GM18951 (cell line): ENCODE data around the gene CPA2.

Experiments used
- POLR2A ChIP-seq: IDR thresholded peaks from 4 replicates; pipeline ENCODE4 v1.6.1; 2011; ENCODE audit warnings: mild to moderate bottlenecking; ENCODE audit not compliant: insufficient read length, insufficient read depth; ENCODE audit errors: extremely low read depth
- in situ Hi-C: fragments of 300-500 bp; cut with MboI; formaldehyde crosslinking; loops from one replicate; pipeline ENCODE4 v1.12.0; 2022; ENCODE audit warnings: low sequenced_read_pairs, mixed read lengths, inconsistent platforms; ENCODE audit not compliant: unreplicated experiment

CPA2 gene

GRCh38 chr7:130324306-130324943 lies 57.8 kb downstream of the CPA2 start:
- in situ Hi-C loops = no loop called here

GRCh38 chr7:130329681-130330080 lies 63.0 kb downstream of the CPA2 start:
- in situ Hi-C loops = no loop called here
- no peak for TF ChIP-seq POLR2A

More at GRCh38 chr7:130324306-130324943, 57.8 kb downstream of the CPA2 start:
- TF ChIP-seq POLR2A = no peak

DNA sequence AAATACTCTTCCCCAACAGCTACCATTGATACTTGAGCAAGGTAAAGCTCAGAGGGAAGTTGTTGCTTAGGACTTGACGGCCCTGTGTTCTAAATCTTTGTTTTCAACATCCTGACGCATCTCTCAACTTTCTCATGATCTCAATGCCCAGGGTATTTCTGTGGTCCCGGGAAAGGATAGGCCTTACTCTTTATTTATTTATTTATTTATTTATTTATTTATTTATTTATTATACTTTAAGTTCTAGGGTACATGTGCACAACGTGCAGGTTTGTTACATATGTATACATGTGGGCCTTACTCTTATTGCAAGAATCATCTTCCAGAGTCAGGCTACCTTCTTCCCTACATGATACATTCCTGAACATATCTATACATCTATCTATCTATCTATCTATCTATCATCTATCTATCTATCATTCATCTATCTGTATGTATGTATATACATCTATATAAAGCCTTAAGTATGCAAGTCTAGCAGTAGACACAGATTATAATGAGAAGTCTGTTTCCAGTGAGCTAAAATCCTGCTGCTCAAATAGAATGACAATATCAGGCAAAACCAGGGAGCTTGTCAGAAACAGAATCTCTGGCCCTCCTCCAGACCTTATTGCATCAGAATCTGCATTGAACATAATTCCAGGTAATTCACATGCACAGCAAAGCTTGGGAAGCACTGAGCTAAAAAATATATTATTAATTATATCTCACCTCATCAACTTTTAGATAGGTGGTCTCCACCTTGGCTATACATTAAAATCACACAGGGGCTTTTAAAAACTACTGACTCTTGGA lies 65.8 kb downstream of the CPA2 start:
- in situ Hi-C loops = no loop called here
- no peak for TF ChIP-seq POLR2A

GRCh38 chr7:130333832-130334231 lies 67.2 kb downstream of the CPA2 start:
- in situ Hi-C loops = no loop called here
- no peak for TF ChIP-seq POLR2A

DNA sequence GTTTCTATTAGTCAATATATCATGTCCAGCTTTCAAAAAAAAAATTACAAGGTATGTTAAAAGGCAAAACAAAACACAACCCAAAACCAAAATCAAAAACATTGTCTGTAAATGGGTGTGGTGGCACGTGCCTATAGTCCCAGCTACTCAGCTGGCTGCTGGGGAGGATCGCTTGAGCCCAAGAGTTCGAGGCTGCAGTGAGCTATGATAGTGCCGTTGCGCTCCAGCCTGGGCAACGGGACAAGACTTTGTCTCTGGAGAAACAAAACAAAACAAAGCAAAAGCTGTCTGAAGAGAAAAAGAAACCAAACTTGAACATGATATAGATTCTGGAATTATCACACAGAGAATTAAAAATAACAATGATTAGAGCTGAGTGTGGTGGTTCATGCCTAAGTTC lies 67.6 kb downstream of the CPA2 start:
- TF ChIP-seq POLR2A = no peak
- in situ Hi-C loops = no loop called here

DNA sequence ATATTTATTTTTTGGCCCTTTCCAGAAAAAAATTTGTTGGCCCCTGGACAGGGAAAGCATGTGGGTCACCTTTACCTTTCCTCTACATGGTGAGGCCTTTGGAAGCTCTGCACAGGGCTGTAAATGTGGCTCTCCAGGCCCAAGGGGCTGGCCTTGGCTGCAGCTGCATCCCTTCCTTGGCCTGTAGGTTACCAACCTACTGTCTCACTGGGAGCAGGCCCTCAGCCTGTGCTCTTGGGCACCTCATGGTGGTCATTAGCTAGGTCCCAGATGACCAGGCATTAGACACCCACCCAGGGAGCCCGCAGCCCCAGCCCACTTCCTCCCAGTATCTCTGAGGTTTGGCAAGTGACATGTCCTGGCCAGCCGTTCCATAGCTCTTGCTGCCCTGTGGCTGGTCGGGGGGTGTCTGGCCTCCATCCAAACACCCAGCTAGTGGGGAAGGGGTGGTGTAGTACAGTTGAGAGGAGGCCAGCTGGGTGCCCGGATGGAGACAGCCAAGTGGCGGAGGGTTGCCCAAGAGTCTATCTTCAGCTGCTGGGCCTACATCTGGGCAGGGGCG lies 70.8 kb downstream of the CPA2 start:
- in situ Hi-C loops = no loop called here
- TF ChIP-seq POLR2A = no peak

DNA sequence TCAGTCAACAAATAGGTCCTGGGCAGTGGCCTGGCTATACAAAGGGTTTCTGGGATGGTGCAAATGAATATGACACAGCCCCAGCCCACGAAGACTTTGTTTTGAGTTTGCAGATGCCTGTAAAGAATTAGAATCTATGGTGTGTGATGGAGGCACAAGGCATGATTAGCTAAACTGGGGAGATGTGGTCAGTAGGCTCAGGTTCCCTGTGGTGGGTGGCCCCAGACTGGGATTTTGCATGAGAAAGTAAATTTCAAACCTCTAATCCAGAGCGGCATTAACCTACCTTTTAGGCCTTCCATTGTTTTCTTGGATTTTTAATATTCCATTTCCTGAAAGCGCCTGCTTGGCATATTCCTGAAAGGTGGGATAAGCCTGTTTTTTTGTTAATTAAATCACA lies 71.6 kb downstream of the CPA2 start:
- no peak for TF ChIP-seq POLR2A
- in situ Hi-C loops = no loop called here
